Fibroblast of pulmonary artery (primary cell): ENCODE data around the gene USP25.

Experiments
- DNase-seq: peaks from one replicate; pipeline ENCODE4 v3.0.0-alpha.2; 2010; ENCODE audit warnings: low read depth
- H3K4me3 ChIP-seq: replicated peaks from 2 replicates; pipeline ENCODE4 v1.5.1; 2011; ENCODE audit warnings: low read depth, mild to moderate bottlenecking, control low read depth, low read length, moderate library complexity
- TF ChIP-seq, protein P1 (sequence below): IDR thresholded peaks from 2 replicates; pipeline ENCODE4 v1.5.1; 2011; ENCODE audit warnings: mild to moderate bottlenecking, control low read depth, low read length, inconsistent platforms; ENCODE audit errors: missing control alignments

Gene USP25

DNA sequence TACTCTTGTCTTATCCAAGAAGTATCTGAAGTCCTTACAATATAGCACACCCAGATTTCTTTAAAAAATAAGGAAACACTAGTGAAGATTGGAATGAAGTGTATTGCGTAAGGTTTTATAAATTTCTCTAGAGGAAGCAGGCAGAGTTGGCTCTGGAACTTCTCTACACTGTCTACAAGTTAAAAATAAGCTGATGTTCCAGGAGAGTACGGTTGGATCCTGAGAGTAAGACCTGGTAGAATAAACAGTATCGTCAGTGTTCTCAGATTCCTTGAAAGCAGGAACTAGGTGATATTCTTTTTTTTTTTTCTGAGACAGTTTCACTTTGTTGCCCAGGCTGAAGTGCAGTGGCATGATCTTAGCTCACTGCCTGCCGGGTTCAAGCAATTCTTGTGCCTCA is 107.9 kb downstream of the USP25 start:
- peak; percentile 79 for DNase-seq
- H3K4me3 ChIP-seq: no peak overlapping the region
- TF ChIP-seq, protein P1, sequence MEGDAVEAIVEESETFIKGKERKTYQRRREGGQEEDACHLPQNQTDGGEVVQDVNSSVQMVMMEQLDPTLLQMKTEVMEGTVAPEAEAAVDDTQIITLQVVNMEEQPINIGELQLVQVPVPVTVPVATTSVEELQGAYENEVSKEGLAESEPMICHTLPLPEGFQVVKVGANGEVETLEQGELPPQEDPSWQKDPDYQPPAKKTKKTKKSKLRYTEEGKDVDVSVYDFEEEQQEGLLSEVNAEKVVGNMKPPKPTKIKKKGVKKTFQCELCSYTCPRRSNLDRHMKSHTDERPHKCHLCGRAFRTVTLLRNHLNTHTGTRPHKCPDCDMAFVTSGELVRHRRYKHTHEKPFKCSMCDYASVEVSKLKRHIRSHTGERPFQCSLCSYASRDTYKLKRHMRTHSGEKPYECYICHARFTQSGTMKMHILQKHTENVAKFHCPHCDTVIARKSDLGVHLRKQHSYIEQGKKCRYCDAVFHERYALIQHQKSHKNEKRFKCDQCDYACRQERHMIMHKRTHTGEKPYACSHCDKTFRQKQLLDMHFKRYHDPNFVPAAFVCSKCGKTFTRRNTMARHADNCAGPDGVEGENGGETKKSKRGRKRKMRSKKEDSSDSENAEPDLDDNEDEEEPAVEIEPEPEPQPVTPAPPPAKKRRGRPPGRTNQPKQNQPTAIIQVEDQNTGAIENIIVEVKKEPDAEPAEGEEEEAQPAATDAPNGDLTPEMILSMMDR: no peak

DNA sequence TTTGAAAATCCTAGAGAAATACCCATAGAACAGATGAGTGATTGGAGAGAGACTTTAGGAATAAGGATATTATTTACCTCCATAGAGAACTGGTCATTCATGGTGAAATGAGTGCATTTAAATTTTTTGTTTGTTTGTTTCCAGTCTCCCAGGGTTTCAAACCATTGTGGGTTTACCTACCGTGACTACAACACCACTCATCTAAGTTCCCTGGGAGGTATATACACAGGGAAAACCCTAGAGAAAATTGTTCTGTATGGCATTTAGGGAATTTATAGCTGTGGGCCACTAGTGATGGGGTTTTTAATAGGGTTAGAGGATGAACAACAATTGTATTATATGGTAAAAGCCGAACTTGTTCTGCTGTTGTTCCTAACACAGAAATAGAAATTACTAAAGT is 109.2 kb downstream of the USP25 start:
- DNase-seq: no peak
- no peak overlapping the region for H3K4me3 ChIP-seq
- TF ChIP-seq, protein P1: no peak

DNA sequence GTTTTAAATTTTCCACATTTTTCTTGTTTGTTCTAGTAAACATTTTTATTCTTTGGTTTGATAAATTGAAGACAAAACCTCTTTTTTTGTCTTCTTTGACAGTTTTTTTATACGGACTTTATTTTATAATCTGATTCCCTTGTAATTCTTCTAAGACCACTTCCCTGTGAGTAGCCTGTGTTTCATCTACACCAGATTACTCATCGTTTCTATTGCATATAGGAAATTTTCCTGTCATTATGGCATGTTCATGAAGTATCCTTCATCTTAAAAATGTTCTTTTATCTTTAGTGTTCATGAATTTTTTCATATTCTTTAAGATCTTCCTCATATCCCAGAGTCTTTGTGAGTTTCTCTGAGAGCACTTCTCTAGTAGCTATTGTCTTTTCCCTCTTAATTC is 109.8 kb downstream of the USP25 start:
- H3K4me3 ChIP-seq: no peak overlapping the region
- TF ChIP-seq, protein P1: no peak
- DNase-seq: no peak

DNA sequence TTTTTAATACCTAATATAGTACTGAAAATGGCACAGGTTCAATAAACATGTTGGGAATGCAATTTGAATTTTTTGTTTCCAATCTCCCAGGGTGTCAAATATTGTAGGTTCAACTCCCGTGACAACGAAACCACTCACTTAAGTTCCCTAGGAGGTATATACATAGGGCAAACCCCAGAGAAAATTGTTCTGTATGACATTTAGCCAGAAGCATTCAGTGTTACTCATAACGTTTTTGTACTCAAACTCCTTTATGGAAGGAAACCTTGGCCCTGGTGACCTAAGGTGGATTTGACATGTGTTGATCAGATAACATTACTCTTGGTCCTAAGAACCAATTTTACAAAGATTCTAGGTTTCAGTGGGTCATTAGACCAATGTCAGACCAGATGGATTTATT is 110.6 kb downstream of the USP25 start:
- no peak overlapping the region for H3K4me3 ChIP-seq
- TF ChIP-seq, protein P1: no peak
- no peak for DNase-seq

DNA sequence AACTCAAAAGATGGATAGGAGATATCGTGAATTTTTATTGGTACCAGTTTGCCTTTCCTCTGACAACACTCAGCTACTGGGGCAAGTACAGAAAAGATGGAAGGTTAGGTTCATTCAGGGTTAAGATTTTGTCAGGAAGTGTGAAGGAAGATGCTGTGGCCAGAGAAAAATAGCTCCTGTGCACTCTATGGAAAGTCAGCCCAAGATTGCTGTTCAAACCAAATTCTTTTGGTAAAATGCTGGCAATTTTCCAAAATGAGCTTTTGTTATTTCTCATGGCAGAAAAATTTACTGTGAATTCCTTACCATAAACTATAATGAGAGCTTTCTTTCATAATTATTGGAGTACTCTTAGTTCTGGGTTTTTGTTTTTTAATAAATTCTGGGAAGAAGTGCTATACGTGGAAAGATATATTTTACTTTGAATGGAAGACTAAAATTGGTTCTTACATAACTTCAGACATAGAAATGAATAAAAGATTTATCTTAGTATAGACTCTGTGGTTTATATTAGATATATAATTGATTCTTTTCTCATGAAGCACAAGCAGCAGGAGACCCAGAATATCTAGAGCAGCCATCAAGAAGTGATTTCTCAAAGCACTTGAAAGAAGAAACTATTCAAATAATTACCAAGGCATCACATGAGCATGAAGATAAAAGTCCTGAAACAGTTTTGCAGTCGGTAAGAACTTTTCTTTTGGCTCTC is 112.2 kb downstream of the USP25 start:
- TF ChIP-seq, protein P1: no peak
- no peak overlapping the region for H3K4me3 ChIP-seq
- peak; percentile 80 for DNase-seq

DNA sequence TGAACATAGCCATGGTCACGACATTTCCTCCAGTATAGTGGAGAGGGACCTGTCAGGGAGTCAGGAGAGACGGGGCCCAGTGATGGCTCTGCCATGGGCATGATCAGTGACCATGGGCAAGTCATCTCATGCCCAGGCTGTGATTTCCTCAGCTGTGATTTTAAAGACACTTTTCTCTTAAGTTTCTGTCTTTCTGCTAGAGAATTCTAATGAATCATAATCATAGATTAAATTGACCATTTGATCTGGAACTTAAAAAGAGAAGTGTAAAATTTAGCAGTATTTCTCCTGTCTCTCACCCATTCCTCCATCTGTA is 112.7 kb downstream of the USP25 start:
- H3K4me3 ChIP-seq: no peak overlapping the region
- DNase-seq: no peak
- TF ChIP-seq, protein P1: no peak

DNA sequence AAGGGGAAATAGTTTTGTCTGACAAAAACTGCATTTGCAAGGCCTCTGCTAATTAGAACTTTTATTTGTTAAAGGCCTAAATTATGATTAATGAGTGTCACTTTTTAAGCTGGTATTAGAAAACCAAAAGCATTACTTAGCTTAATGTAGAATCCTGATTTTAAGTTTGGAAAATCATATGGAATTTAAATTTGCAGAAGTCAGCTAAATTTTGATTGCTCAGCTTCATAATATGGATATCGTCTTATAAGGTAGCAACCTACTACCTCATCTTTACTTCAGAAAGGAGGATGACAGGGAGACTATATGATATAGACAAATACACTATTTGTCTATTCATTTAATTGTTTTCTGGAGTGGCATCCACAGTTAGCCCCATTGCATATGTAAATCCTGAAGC is 114.0 kb downstream of the USP25 start:
- TF ChIP-seq, protein P1: no peak
- H3K4me3 ChIP-seq: no peak overlapping the region
- no peak for DNase-seq
